ENCODE results near the gene UFC1. TPM values are rescaled to one million over a fixed set of nuclear protein-coding genes. Genes with fewer than 3 reads are reported as not detected.

The UFC1 gene
- total and polyA plus RNA-seq, 2 donors from 2014 or later: 96.9 to 175 TPM

- no peaks in the 10 kb centered on the region for H3K9me3 ChIP-seq (ENCODE audit: control insufficient read depth in 2 of 3, insufficient read depth in 1 of 3, low read length in 3 of 3)
- TF ChIP-seq CTCF (IDR thresholded peaks at IDR 0.05; ENCODE audit: borderline replicate concordance, extremely low read depth, insufficient read depth): no peak
- no peaks in the 10 kb centered on the region for H3K27me3 ChIP-seq (ENCODE audit: control insufficient read depth, insufficient read depth, low read length)
- peak overlapping the region; percentile 1 to 98 (median 97) for H3K4me3 ChIP-seq (ENCODE audit: low read length in 3 of 3)
- H3K27ac ChIP-seq (ENCODE audit: low read depth in 2 of 2, low read length in 2 of 2): peak overlapping the region in 1 of 2 donors; percentile 40
- FAIRE-seq (no peak), DNase-seq (peak in 1 of 5 donors; percentile 62)
- intact Hi-C loops (cut with DNase I): no loop called here
- peaks cover 9 to 46% (median 15%) of the 10 kb centered on the region in 3 donors for H3K36me3 ChIP-seq (ENCODE audit: control insufficient read depth in 2 of 3, insufficient read depth in 3 of 3, low read length in 3 of 3)
- peaks cover 0 to 21% (median 12%) of the 10 kb centered on the region in 3 donors for H3K4me1 ChIP-seq (ENCODE audit: control insufficient read depth in 2 of 3, insufficient read depth in 2 of 3, low read depth in 1 of 3, low read length in 3 of 3)
- peak overlapping the region in 2 of 3 donors; percentile 97 to 98 for H3K9ac ChIP-seq (ENCODE audit: low read length in 3 of 3)
Measured at GRCh38 chr1:161175771-161176453, 22.1 kb downstream of the UFC1 start.

- Histone ChIP-seq H3K9ac (ENCODE audit: low read length in 3 of 3) (peak overlapping the region; percentile 97 to 99 (median 98)), H3K27ac (ENCODE audit: low read depth in 2 of 2, low read length in 2 of 2) (peak overlapping the region; percentile 95 to 96), H3K4me3 (ENCODE audit: low read length in 3 of 3) (peak overlapping the region; percentile 97 to 98 (median 98)), H3K4me1 (ENCODE audit: control insufficient read depth in 2 of 3, insufficient read depth in 2 of 3, low read depth in 1 of 3, low read length in 3 of 3) (peaks cover 0 to 21% (median 12%) of the 10 kb centered on the region in 3 donors), H3K36me3 (ENCODE audit: control insufficient read depth in 2 of 3, insufficient read depth in 3 of 3, low read length in 3 of 3) (peaks cover 9 to 40% (median 15%) of the 10 kb centered on the region in 3 donors), H3K9me3 (ENCODE audit: control insufficient read depth in 2 of 3, insufficient read depth in 1 of 3, low read length in 3 of 3) (no peaks in the 10 kb centered on the region), H3K27me3 (ENCODE audit: control insufficient read depth, insufficient read depth, low read length) (no peaks in the 10 kb centered on the region)
- intact Hi-C loops (cut with DNase I): no loop called here
- DNase-seq (peak in 1 of 5 donors; percentile 39), FAIRE-seq (no peak)
- no peak for TF ChIP-seq CTCF (IDR thresholded peaks at IDR 0.05; ENCODE audit: borderline replicate concordance, extremely low read depth, insufficient read depth)
Measured at GRCh38 chr1:161176468-161177111, 22.8 kb downstream of the UFC1 start.

- H3K36me3 ChIP-seq (ENCODE audit: control insufficient read depth in 2 of 3, insufficient read depth in 3 of 3, low read length in 3 of 3): peaks cover 9 to 33% (median 10%) of the 10 kb centered on the region in 3 donors
- no peak for FAIRE-seq
- H3K4me3 ChIP-seq (ENCODE audit: low read length in 3 of 3): peak within 1 kb of the TSS; percentile 97 to 98 (median 98)
- H3K9me3 ChIP-seq (ENCODE audit: control insufficient read depth in 2 of 3, insufficient read depth in 1 of 3, low read length in 3 of 3): no peaks in the 10 kb centered on the region
- DNase-seq: peak; percentile 94 to 96 (median 94)
- H3K9ac ChIP-seq (ENCODE audit: low read length in 3 of 3): peak within 1 kb of the TSS; percentile 97 to 99 (median 98)
- peak within 1 kb of the TSS; percentile 95 to 96 for H3K27ac ChIP-seq (ENCODE audit: low read depth in 2 of 2, low read length in 2 of 2)
- H3K4me1 ChIP-seq (ENCODE audit: control insufficient read depth in 2 of 3, insufficient read depth in 2 of 3, low read depth in 1 of 3, low read length in 3 of 3): peaks cover 0 to 21% (median 12%) of the 10 kb centered on the region in 3 donors
- no peak for TF ChIP-seq CTCF (IDR thresholded peaks at IDR 0.05; ENCODE audit: borderline replicate concordance, extremely low read depth, insufficient read depth)
- H3K27me3 ChIP-seq (ENCODE audit: control insufficient read depth, insufficient read depth, low read length): no peaks in the 10 kb centered on the region
- intact Hi-C loops (cut with DNase I): no loop called here
Measured at GRCh38 chr1:161177112-161177935, 23.5 kb downstream of the UFC1 start, which contains the start of gene B4GALT3. TSS of gene B4GALT3 (minus strand) at chr1:161177507. CDS start at chr1:161176060, 1,447 bp downstream.
